Activated CD4-positive, alpha-beta memory T cell treated with anti-CD3 and anti-CD28 coated beads for 36 hours (primary cell): Measurements from ENCODE around the gene TMEM131L. TPM values are rescaled to one million over a fixed set of nuclear protein-coding genes. Genes with fewer than 3 reads are reported as not detected.

Experiments
- CTCF ChIA-PET: fragments of 350-600 bp; sonication (Branson Sonifier 250); formaldehyde crosslinking; loops from one replicate; lab custom pipeline; 2021; ENCODE audit warnings: antibody characterized with exemption, inconsistent platforms; lab: Charles Lee
- POLR2A ChIA-PET: fragments of 350-600 bp; sonication (Branson Sonifier 250); formaldehyde crosslinking; loops from one replicate; lab custom pipeline; 2021; ENCODE audit warnings: antibody characterized with exemption; lab: Charles Lee
- DNase-seq: peaks from one replicate; pipeline ENCODE4 v3.0.0-alpha.2; 2020
- H3K27ac Mint-ChIP-seq: one replicate; pipeline ENCODE4 v1.8.0; 2021; ENCODE audit warnings: mixed read lengths
- H3K27me3 Mint-ChIP-seq: one replicate; pipeline ENCODE4 v1.8.0; 2021; ENCODE audit warnings: mixed read lengths
- H3K36me3 Mint-ChIP-seq: one replicate; pipeline ENCODE4 v1.8.0; 2021; ENCODE audit warnings: mixed read lengths
- H3K4me1 Mint-ChIP-seq: one replicate; pipeline ENCODE4 v1.8.0; 2021; ENCODE audit warnings: low read depth, mixed read lengths
- H3K4me3 Mint-ChIP-seq: one replicate; pipeline ENCODE4 v1.8.0; 2021; ENCODE audit warnings: mild to moderate bottlenecking, mixed read lengths
- H3K9me3 Mint-ChIP-seq: one replicate; pipeline ENCODE4 v1.8.0; 2021; ENCODE audit warnings: mixed read lengths
- intact Hi-C: fragments of 100-400 bp; cut with micrococcal nuclease; formaldehyde crosslinking; loops from one replicate; pipeline ENCODE4 v1.15.1; 2023
- total RNA-seq, 2 experiments: library from RNA; stranded (reverse); gene quantifications; one replicate each; pipeline ENCODE4 v1.2.3, GENCODE V29; 2021

Gene TMEM131L
- total RNA-seq, 2 experiments from 2014 or later = 32.7 to 33.3 TPM

GRCh38 chr4:153427363-153428071 lies 38.6 kb upstream of the TMEM131L start:
- H3K4me1 Mint-ChIP-seq = peaks cover 52% of the 10 kb centered on the region
- intact Hi-C loops = no loop called here
- H3K9me3 Mint-ChIP-seq = no peaks in the 10 kb centered on the region
- CTCF ChIA-PET = interaction anchor here (0.9 to 1.3 kb wide), 3 partner anchors 10 to 147 kb away, joined by 3 to 8 read pairs (median 3); no protein-coding TSS in a partner anchor
- no peaks in the 10 kb centered on the region for H3K27me3 Mint-ChIP-seq
- no peaks in the 10 kb centered on the region for H3K36me3 Mint-ChIP-seq
- no peak overlapping the region for H3K27ac Mint-ChIP-seq
- no peak overlapping the region for H3K4me3 Mint-ChIP-seq
- no peak for DNase-seq
- POLR2A ChIA-PET = no interaction called here

GRCh38 chr4:153428941-153429475 lies 37.2 kb upstream of the TMEM131L start:
- intact Hi-C loops = no loop called here
- no peak overlapping the region for H3K27ac Mint-ChIP-seq
- no peak overlapping the region for H3K4me3 Mint-ChIP-seq
- H3K9me3 Mint-ChIP-seq = no peaks in the 10 kb centered on the region
- CTCF ChIA-PET = interaction anchor here (0.8 to 3.1 kb wide), 3 partner anchors 90 to 145 kb away, joined by 3 to 15 read pairs (median 4); no protein-coding TSS in a partner anchor
- POLR2A ChIA-PET = interaction anchor here (1.1 kb wide), 1 partner anchor 113 kb away, joined by 3 read pairs; no protein-coding TSS in a partner anchor
- DNase-seq = no peak
- no peaks in the 10 kb centered on the region for H3K36me3 Mint-ChIP-seq
- peaks cover 60% of the 10 kb centered on the region for H3K4me1 Mint-ChIP-seq
- no peaks in the 10 kb centered on the region for H3K27me3 Mint-ChIP-seq

- intact Hi-C loops = loop anchor here (1.0 to 5.0 kb wide), 8 partner anchors 33 to 291 kb away; partner anchors contain the start of gene TMEM131L
- Mint-ChIP-seq H3K9me3 (no peaks in the 10 kb centered on the region), H3K36me3 (no peaks in the 10 kb centered on the region), H3K27me3 (no peaks in the 10 kb centered on the region), H3K4me3 (peak overlapping the region; percentile 77), H3K27ac (peak overlapping the region; percentile 74), H3K4me1 (peaks cover 52% of the 10 kb centered on the region)
- DNase-seq = peak; percentile 88
- ChIA-PET POLR2A (interaction anchor here (0.9 to 1.3 kb wide), 2 partner anchors 33 to 37 kb away, joined by 3 to 11 read pairs; no protein-coding TSS in a partner anchor), CTCF (interaction anchor here (0.6 to 2.4 kb wide), 39 partner anchors 9 to 310 kb away, joined by 3 to 33 read pairs (median 4); partner anchors contain the start of genes MND1 and TMEM131L)
These were observed 33.0 kb upstream of the TMEM131L start for GRCh38 chr4:153432965-153433753.

- POLR2A ChIA-PET = interaction anchor here (0.9 to 1.3 kb wide), 2 partner anchors 32 to 37 kb away, joined by 3 to 11 read pairs; no protein-coding TSS in a partner anchor
- DNase-seq = no peak
- intact Hi-C loops = loop anchor here (1.0 to 5.0 kb wide), 8 partner anchors 33 to 291 kb away; partner anchors contain the start of gene TMEM131L
- Mint-ChIP-seq H3K27me3 (no peaks in the 10 kb centered on the region), H3K27ac (peak overlapping the region; percentile 74), H3K4me1 (peaks cover 53% of the 10 kb centered on the region), H3K36me3 (no peaks in the 10 kb centered on the region), H3K4me3 (peak overlapping the region; percentile 77), H3K9me3 (no peaks in the 10 kb centered on the region)
- CTCF ChIA-PET = interaction anchor here (0.9 to 2.4 kb wide), 17 partner anchors 10 to 215 kb away, joined by 3 to 33 read pairs (median 6); partner anchors contain the start of genes MND1 and TMEM131L
These were observed 32.4 kb upstream of the TMEM131L start for GRCh38 chr4:153433754-153434105.

GRCh38 chr4:153434190-153434589 lies 32.0 kb upstream of the TMEM131L start:
- intact Hi-C loops = loop anchor here (5.0 kb wide), 1 partner anchor 292 kb away; no protein-coding TSS in a partner anchor
- DNase-seq = no peak
- peaks cover 53% of the 10 kb centered on the region for H3K4me1 Mint-ChIP-seq
- H3K9me3 Mint-ChIP-seq = no peaks in the 10 kb centered on the region
- CTCF ChIA-PET = interaction anchor here (0.9 to 2.4 kb wide), 5 partner anchors 10 to 209 kb away, joined by 3 to 33 read pairs (median 4); no protein-coding TSS in a partner anchor
- POLR2A ChIA-PET = interaction anchor here (0.7 kb wide), 1 partner anchor 32 kb away, joined by 3 read pairs; the partner anchor contains the start of gene TMEM131L
- no peaks in the 10 kb centered on the region for H3K27me3 Mint-ChIP-seq
- peak overlapping the region; percentile 1 for H3K27ac Mint-ChIP-seq
- peak overlapping the region; percentile 77 for H3K4me3 Mint-ChIP-seq
- no peaks in the 10 kb centered on the region for H3K36me3 Mint-ChIP-seq

- CTCF ChIA-PET = interaction anchor here (0.6 kb wide), 1 partner anchor 345 kb away, joined by 3 read pairs; no protein-coding TSS in a partner anchor
These were observed 27.0 kb upstream of the TMEM131L start for GRCh38 chr4:153438916-153439756.

GRCh38 chr4:153439831-153440230 lies 26.3 kb upstream of the TMEM131L start:
- CTCF ChIA-PET = no interaction called here
- no peaks in the 10 kb centered on the region for H3K27me3 Mint-ChIP-seq
- no peak overlapping the region for H3K4me3 Mint-ChIP-seq
- H3K36me3 Mint-ChIP-seq = no peaks in the 10 kb centered on the region
- POLR2A ChIA-PET = no interaction called here
- peaks cover 23% of the 10 kb centered on the region for H3K4me1 Mint-ChIP-seq
- intact Hi-C loops = no loop called here
- no peak for DNase-seq
- no peaks in the 10 kb centered on the region for H3K9me3 Mint-ChIP-seq
- H3K27ac Mint-ChIP-seq = no peak overlapping the region

More at GRCh38 chr4:153438916-153439756, 27.0 kb upstream of the TMEM131L start:
- H3K4me3 Mint-ChIP-seq = peak overlapping the region; percentile 73
- peak; percentile 38 for DNase-seq
- no peaks in the 10 kb centered on the region for H3K36me3 Mint-ChIP-seq
- peaks cover 28% of the 10 kb centered on the region for H3K4me1 Mint-ChIP-seq
- intact Hi-C loops = no loop called here
- H3K27me3 Mint-ChIP-seq = no peaks in the 10 kb centered on the region
- POLR2A ChIA-PET = interaction anchor here (0.6 kb wide), 1 partner anchor 190 kb away, joined by 3 read pairs; no protein-coding TSS in a partner anchor
- peak overlapping the region; percentile 70 for H3K27ac Mint-ChIP-seq
- H3K9me3 Mint-ChIP-seq = no peaks in the 10 kb centered on the region

GRCh38 chr4:153440475-153440874 lies 25.7 kb upstream of the TMEM131L start:
- intact Hi-C loops = no loop called here
- CTCF ChIA-PET = no interaction called here
- POLR2A ChIA-PET = no interaction called here
- H3K4me1 Mint-ChIP-seq = peaks cover 23% of the 10 kb centered on the region
- no peaks in the 10 kb centered on the region for H3K27me3 Mint-ChIP-seq
- H3K4me3 Mint-ChIP-seq = no peak overlapping the region
- no peak overlapping the region for H3K27ac Mint-ChIP-seq
- no peaks in the 10 kb centered on the region for H3K9me3 Mint-ChIP-seq
- no peak for DNase-seq
- no peaks in the 10 kb centered on the region for H3K36me3 Mint-ChIP-seq

- peaks cover 15% of the 10 kb centered on the region for H3K4me1 Mint-ChIP-seq
- no peak overlapping the region for H3K4me3 Mint-ChIP-seq
- no peaks in the 10 kb centered on the region for H3K9me3 Mint-ChIP-seq
- no peaks in the 10 kb centered on the region for H3K36me3 Mint-ChIP-seq
- ChIA-PET POLR2A (interaction anchor here (0.6 kb wide), 1 partner anchor 126 kb away, joined by 6 read pairs; no protein-coding TSS in a partner anchor), CTCF (interaction anchor here (0.8 to 2.5 kb wide), 3 partner anchors 14 to 19 kb away, joined by 3 to 8 read pairs (median 6); partner anchors contain the start of gene TMEM131L)
- DNase-seq = no peak
- intact Hi-C loops = no loop called here
- no peak overlapping the region for H3K27ac Mint-ChIP-seq
- H3K27me3 Mint-ChIP-seq = no peaks in the 10 kb centered on the region
These were observed 18.8 kb upstream of the TMEM131L start for GRCh38 chr4:153447175-153447905.
